ENCODE results near the gene TRAPPC12. TPM values are rescaled to one million over a fixed set of nuclear protein-coding genes. Genes with fewer than 3 reads are reported as not detected.
A peak's percentile ranks its signal among the peaks of the same experiment; 100 is the strongest.

Gene TRAPPC12
- total RNA-seq, 2 donors from 2014 or later = 69.5 to 73.2 TPM

DNA sequence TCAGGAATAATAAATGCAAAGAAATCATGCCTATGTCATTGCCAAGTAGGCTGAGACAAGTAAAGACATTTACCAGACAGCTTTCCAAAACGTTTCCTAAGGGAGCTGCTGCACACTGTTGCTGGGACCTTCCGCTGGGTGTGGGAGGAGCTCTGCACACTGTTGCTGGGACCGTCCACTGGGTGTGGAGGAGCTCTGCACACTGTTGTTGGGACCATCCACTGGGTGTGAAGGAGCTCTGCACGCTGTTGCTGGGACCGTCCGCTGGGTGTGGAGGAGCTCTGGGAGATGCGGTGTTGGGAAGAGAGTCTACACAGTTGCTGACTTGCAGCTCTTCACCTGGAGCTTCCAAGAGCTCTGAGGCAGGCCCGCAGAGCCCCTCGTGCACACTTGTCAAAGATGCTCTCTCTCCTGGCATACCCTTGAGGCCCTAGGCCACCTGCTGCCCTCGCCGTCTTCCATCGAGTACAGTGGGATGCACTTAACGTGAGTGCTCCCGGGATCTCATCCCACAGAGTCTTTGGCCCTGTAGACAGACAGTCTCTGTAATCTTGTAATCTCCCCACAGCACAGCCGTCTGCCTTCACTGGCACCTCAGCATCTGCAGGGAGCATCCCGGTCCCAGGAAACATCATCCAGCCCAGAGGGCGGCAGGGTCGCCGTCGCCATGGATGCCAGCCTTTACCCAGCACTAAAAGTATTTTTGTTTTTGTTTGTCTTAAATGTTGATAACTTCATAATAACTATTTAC is 51.4 kb downstream of the TRAPPC12 start:
- Histone ChIP-seq H3K9me3 (no peaks in the 10 kb centered on the region), H3K4me3 (no peak overlapping the region), H3K27me3 (no peaks in the 10 kb centered on the region), H3K4me1 (peaks cover 0 to 23% of the 10 kb centered on the region in 2 donors), H3K27ac (no peak overlapping the region), H3K36me3 (peaks cover 18% of the 10 kb centered on the region)
- no peak for TF ChIP-seq CTCF (IDR thresholded peaks at IDR 0.05)
- DNase-seq (ENCODE audit: low spot score) = no peak

DNA sequence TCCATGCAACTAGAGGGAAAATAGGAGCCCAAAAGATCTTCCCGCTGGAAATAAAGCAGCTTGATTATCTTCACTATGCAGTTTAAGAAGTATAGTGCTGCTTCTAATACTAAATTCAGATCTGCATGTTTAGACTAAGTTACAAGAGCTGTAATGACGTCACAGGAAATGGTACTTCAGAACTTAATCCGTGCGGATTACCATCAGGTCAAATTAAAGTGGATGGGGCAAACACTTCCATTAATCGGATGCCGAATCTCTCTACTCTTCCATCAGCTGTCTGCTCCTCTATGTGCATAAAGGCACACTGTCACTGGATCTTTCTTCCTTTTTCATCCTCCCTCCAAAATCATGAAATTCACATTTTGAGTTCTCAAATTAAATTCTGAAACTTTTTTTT is 52.6 kb downstream of the TRAPPC12 start:
- no peak for TF ChIP-seq CTCF (IDR thresholded peaks at IDR 0.05)
- Histone ChIP-seq H3K4me1 (peaks cover 0 to 23% of the 10 kb centered on the region in 2 donors), H3K36me3 (peaks cover 8% of the 10 kb centered on the region), H3K9me3 (no peaks in the 10 kb centered on the region), H3K27me3 (no peaks in the 10 kb centered on the region), H3K4me3 (no peak overlapping the region), H3K27ac (no peak overlapping the region)
- no peak for DNase-seq (ENCODE audit: low spot score)

GRCh38 chr2:3432693-3433338 is 53.3 kb downstream of the TRAPPC12 start:
- peaks cover 8% of the 10 kb centered on the region for H3K36me3 ChIP-seq
- no peaks in the 10 kb centered on the region for H3K27me3 ChIP-seq
- H3K4me1 ChIP-seq = peaks cover 0 to 23% of the 10 kb centered on the region in 2 donors
- DNase-seq (ENCODE audit: low spot score) = no peak
- no peaks in the 10 kb centered on the region for H3K9me3 ChIP-seq
- peak overlapping the region; percentile 32 to 40 for H3K27ac ChIP-seq
- no peak for TF ChIP-seq CTCF (IDR thresholded peaks at IDR 0.05)
- H3K4me3 ChIP-seq = no peak overlapping the region

DNA sequence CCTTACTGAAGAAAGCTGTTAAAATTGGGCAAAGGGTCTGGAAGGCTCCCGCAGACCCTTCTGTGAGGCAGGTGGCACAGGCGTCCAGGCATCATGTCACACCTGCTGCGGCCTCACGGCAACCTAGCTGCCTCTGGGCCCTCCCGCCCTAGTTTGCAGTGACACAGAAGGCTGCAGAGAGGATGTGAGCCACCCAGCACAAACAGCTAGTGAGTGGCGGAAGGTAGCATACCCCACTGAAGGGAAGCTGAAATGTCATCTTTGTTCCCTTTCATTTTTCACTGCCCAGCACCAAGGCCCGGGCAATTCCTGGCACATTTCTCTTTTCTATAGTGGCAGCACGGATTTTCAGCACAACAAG is 53.8 kb downstream of the TRAPPC12 start:
- no peaks in the 10 kb centered on the region for H3K27me3 ChIP-seq
- DNase-seq (ENCODE audit: low spot score) = no peak
- peaks cover 0 to 23% of the 10 kb centered on the region in 2 donors for H3K4me1 ChIP-seq
- H3K36me3 ChIP-seq = peaks cover 8% of the 10 kb centered on the region
- H3K27ac ChIP-seq = peak overlapping the region; percentile 32 to 40
- H3K4me3 ChIP-seq = no peak overlapping the region
- TF ChIP-seq CTCF (IDR thresholded peaks at IDR 0.05) = no peak
- no peaks in the 10 kb centered on the region for H3K9me3 ChIP-seq

GRCh38 chr2:3433776-3434400 is 54.4 kb downstream of the TRAPPC12 start:
- Histone ChIP-seq H3K36me3 (peaks cover 8% of the 10 kb centered on the region), H3K4me3 (no peak overlapping the region), H3K27ac (peak overlapping the region in 1 of 2 donors; percentile 40), H3K9me3 (no peaks in the 10 kb centered on the region), H3K27me3 (no peaks in the 10 kb centered on the region), H3K4me1 (peaks cover 0 to 18% of the 10 kb centered on the region in 2 donors)
- no peak for DNase-seq (ENCODE audit: low spot score)
- TF ChIP-seq CTCF (IDR thresholded peaks at IDR 0.05) = no peak
